IPS-15b (cell line): ENCODE data around the gene SLC28A2.

ENCODE experiments used
- H3K27me3 ChIP-seq: one replicate; pipeline ENCODE4 v1.6.1; 2013; ENCODE audit warnings: low read length; ENCODE audit not compliant: control insufficient read depth, insufficient read depth
- H3K36me3 ChIP-seq: one replicate; pipeline ENCODE4 v1.6.1; 2013; ENCODE audit warnings: low read length; ENCODE audit not compliant: control insufficient read depth, insufficient read depth
- H3K4me1 ChIP-seq: one replicate; pipeline ENCODE4 v1.6.1; 2013; ENCODE audit warnings: mild to moderate bottlenecking, low read length; ENCODE audit not compliant: control insufficient read depth, insufficient read depth
- H3K4me3 ChIP-seq: one replicate; pipeline ENCODE4 v1.5.1; 2013; ENCODE audit warnings: low read depth, low read length
- H3K9ac ChIP-seq: one replicate; pipeline ENCODE4 v1.6.1; 2013; ENCODE audit warnings: low read depth, mild to moderate bottlenecking, low read length
- H3K9me3 ChIP-seq: one replicate; pipeline ENCODE4 v1.6.1; 2013; ENCODE audit warnings: mild to moderate bottlenecking, low read length; ENCODE audit not compliant: control insufficient read depth, insufficient read depth

The SLC28A2 gene, protein sequence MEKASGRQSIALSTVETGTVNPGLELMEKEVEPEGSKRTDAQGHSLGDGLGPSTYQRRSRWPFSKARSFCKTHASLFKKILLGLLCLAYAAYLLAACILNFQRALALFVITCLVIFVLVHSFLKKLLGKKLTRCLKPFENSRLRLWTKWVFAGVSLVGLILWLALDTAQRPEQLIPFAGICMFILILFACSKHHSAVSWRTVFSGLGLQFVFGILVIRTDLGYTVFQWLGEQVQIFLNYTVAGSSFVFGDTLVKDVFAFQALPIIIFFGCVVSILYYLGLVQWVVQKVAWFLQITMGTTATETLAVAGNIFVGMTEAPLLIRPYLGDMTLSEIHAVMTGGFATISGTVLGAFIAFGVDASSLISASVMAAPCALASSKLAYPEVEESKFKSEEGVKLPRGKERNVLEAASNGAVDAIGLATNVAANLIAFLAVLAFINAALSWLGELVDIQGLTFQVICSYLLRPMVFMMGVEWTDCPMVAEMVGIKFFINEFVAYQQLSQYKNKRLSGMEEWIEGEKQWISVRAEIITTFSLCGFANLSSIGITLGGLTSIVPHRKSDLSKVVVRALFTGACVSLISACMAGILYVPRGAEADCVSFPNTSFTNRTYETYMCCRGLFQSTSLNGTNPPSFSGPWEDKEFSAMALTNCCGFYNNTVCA

DNA sequence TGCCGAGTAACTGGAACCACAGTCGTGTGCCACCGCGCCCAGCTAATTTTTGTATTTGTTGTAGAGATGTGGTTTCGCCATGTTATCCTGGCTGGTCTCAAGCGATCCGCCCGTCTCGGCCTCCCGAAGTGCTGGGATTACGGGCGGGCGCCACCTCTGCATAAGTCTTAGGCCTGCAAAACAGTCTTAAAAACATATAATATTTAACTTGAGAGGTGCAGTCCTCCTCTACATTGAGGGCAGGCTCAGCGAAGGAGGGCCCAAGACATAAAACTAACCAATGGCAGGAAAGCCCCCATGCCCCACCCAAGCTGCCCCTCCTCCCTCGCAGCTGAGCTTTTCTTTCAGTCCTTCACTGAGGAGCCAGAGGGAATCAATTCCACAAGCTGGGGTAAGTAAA is at the start of gene SLC28A2:
Gene SLC28A2, plus strand, starts transcription at position 347 of the 400 bp plus-strand sequence. CDS start 982 bp downstream, outside the sequence.
- Histone ChIP-seq H3K4me3 (no peak within 1 kb of the TSS), H3K9ac (no peak within 1 kb of the TSS), H3K36me3 (no peaks in the 10 kb centered on the region), H3K4me1 (no peaks in the 10 kb centered on the region), H3K9me3 (no peaks in the 10 kb centered on the region), H3K27me3 (no peaks in the 10 kb centered on the region)

DNA sequence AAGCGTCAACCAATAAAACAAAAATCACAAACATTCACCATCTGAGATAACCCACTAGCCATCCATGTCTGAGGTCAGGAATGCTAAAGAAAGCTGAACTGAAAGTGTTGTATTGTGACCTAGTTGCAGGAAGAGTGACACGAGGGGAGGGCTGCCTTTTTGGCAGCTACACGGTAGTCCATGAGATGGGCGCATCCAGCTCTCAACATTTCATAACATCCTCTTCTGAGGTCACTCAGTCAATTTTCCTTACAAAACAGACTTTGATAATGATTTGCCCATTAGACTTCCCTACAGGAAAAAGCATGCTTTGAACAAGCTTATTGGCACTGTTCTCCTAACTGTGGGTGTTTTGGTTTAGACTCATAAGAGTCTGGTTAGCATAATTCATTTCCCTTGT is 48.9 kb upstream of the SLC28A2 start:
- no peak overlapping the region for H3K9ac ChIP-seq
- H3K27me3 ChIP-seq, result no peaks in the 10 kb centered on the region
- H3K4me1 ChIP-seq, result no peaks in the 10 kb centered on the region
- no peak overlapping the region for H3K4me3 ChIP-seq
- H3K36me3 ChIP-seq, result no peaks in the 10 kb centered on the region
- no peaks in the 10 kb centered on the region for H3K9me3 ChIP-seq

DNA sequence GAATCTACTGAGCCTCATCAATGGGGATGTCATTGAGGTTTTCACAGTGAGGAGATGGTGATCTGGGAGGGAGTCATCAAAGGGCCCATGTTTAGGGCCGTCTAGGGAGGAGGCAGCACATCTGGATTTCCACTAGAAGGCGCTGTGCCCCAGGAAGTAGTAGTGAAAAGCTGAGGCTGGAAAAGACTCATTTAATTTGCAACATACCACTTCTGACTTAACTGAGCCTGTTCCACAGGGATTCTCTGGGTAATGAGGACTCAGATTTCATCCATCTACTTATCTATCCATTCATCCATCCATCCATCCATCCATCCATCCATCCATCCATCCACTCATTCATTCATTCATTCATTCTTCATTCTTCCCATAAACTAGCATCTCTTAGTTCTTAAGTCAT is 46.8 kb upstream of the SLC28A2 start:
- Histone ChIP-seq H3K27me3 (no peaks in the 10 kb centered on the region), H3K9me3 (no peaks in the 10 kb centered on the region), H3K36me3 (no peaks in the 10 kb centered on the region), H3K9ac (no peak overlapping the region), H3K4me3 (no peak overlapping the region), H3K4me1 (no peaks in the 10 kb centered on the region)

DNA sequence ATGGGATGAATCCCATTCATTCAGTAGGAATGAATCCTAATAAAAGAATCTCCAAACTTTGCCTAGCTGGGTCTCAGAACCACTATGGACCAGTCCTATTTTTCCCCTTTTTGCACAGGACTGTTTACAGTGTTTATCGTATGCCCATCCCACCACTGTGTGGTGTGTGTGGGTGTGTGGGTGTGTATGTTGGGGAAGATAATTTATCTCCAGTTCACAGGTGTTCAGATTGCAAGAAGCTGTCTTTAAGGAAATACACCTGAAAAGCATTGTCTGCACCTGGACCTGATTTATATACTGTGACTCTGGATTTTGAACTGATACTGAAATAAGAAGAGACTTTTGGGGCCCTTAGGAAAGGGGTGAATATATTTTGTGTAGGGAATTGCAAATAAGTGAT is 39.5 kb upstream of the SLC28A2 start:
- H3K36me3 ChIP-seq, result no peaks in the 10 kb centered on the region
- H3K9me3 ChIP-seq, result no peaks in the 10 kb centered on the region
- H3K4me3 ChIP-seq, result no peak overlapping the region
- H3K9ac ChIP-seq, result no peak overlapping the region
- no peaks in the 10 kb centered on the region for H3K4me1 ChIP-seq
- no peaks in the 10 kb centered on the region for H3K27me3 ChIP-seq

DNA sequence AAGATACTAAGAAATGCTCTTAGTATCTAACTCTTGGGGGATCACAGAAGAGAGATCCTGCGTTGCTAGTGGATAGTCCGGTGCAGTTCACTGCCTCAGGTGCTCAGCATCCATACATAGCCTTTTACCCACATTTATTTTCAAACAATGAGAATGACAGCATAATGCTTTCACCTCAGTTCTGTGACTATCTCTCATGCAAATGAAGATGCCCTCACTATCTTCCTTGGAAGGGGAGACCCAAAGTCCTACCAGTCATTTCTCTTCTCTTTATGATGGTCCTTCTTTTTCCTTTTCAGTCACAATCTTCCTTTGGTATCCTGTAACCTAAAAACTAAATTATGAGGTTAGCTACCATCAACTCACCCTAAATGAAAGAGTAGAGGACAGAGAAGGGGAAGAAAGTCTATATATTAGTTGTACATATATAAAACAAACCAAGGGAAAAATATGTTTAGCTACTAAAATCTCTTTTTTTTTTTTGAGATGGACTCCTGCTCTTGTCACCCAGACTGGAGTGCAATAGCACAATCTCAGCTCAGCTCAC is 30.9 kb upstream of the SLC28A2 start:
- no peaks in the 10 kb centered on the region for H3K4me1 ChIP-seq
- H3K4me3 ChIP-seq, result no peak overlapping the region
- no peaks in the 10 kb centered on the region for H3K27me3 ChIP-seq
- H3K9me3 ChIP-seq, result no peaks in the 10 kb centered on the region
- no peaks in the 10 kb centered on the region for H3K36me3 ChIP-seq
- no peak overlapping the region for H3K9ac ChIP-seq

DNA sequence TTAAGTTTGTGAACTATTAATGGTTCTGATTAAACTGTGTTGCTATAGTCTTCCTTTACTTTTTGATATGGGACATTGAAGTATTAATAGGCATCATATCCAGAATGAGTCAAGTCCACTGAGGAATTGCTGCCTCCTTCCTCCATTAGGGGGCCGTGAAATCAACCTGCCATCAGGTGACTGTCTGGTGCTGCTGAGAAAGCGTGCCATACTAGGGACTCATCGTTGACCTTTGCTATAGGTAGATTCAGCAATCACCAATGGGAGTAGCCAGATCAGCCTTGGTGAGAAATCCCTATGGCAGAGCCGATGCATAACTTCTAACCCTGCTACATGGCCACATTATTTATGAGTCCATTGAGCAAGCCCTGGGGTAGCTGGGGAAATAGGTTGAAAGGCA is 30.1 kb upstream of the SLC28A2 start:
- no peak overlapping the region for H3K9ac ChIP-seq
- no peaks in the 10 kb centered on the region for H3K27me3 ChIP-seq
- no peak overlapping the region for H3K4me3 ChIP-seq
- no peaks in the 10 kb centered on the region for H3K4me1 ChIP-seq
- H3K36me3 ChIP-seq, result no peaks in the 10 kb centered on the region
- H3K9me3 ChIP-seq, result no peaks in the 10 kb centered on the region

DNA sequence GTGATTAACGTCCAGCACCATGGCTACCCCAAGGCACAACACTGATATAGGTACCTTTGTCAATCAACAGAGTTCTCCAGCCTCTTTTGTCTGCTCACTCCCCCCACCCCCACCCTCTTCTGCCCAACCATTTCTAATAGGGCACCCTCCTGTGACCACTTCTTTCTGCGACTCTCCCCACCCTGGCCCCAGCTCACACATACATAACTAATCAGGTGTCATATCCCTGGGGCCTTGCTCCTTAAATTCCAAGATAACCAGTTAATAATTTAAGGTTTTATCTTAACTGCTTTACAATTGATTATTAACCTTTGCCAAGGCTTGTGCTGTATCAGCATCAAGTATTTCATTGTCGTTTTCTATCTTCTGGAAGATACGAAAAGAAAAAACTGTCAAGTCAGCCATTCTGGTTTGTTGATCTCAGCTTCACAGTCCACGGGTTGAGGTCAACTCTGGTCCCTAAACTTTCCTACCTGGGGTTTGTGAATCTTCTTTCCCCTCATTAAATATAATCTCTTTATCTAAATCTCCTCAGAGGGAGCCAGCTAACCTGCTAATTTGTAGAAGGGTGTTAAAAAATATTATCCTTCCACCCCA is 27.3 kb upstream of the SLC28A2 start:
- no peak overlapping the region for H3K4me3 ChIP-seq
- H3K36me3 ChIP-seq, result no peaks in the 10 kb centered on the region
- no peaks in the 10 kb centered on the region for H3K27me3 ChIP-seq
- H3K4me1 ChIP-seq, result no peaks in the 10 kb centered on the region
- no peak overlapping the region for H3K9ac ChIP-seq
- no peaks in the 10 kb centered on the region for H3K9me3 ChIP-seq

DNA sequence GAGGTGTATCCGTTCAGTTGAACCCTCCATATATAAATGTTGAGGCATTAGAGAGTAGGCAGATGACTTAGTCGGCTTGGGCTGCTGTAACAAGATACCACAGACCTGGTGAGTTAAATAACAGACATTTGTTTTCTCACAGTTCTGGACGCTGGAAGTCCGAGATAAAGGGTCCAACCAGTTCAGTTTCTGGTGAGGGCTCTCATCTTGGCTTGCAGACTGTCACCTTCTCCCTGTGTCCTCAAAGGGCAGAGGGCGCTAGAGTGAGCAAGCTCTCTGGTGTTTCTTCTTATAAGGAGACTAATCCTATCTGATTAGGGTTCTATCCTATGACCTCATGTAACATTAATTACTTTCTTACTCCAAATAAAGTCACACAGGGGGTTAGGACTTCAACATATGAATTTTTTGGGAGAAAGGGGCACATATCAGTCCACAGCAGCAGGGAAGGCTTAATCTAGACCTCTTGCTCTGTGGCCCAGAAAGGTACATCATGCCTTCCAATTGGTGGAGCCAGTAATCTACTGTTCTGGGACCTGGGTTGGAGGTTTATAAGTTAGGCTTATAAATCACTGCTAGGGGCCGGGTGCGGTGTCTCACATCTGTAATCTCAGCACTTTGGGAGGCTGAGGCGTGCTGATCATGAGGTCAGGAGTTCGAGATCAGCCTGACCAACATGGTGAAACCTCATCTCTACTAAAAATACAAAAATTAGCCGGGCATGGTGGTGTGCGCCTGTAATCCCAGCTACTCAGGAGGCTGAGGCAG is 26.3 kb upstream of the SLC28A2 start:
- no peaks in the 10 kb centered on the region for H3K27me3 ChIP-seq
- H3K4me3 ChIP-seq, result no peak overlapping the region
- no peaks in the 10 kb centered on the region for H3K9me3 ChIP-seq
- H3K4me1 ChIP-seq, result no peaks in the 10 kb centered on the region
- H3K36me3 ChIP-seq, result no peaks in the 10 kb centered on the region
- no peak overlapping the region for H3K9ac ChIP-seq

DNA sequence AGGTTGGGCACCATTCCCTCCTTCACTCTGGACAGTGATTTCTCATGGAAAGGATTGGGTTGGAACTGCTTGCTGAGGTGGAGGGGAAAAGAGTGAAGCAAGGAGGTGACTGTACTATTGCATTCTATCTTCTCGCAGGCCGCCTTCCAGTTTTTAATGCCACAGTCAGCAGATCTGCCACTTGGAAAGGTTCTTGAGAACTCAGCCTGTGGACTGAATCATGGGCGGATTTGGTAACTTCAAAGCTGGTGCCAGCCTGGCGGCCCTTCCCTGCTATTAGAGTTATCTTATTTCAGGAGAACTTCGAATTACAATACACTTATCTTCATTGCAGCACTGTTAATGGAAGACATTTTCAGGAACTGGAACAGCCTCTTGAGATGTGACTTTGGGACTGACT is 23.1 kb upstream of the SLC28A2 start:
- no peaks in the 10 kb centered on the region for H3K27me3 ChIP-seq
- H3K9me3 ChIP-seq, result no peaks in the 10 kb centered on the region

DNA sequence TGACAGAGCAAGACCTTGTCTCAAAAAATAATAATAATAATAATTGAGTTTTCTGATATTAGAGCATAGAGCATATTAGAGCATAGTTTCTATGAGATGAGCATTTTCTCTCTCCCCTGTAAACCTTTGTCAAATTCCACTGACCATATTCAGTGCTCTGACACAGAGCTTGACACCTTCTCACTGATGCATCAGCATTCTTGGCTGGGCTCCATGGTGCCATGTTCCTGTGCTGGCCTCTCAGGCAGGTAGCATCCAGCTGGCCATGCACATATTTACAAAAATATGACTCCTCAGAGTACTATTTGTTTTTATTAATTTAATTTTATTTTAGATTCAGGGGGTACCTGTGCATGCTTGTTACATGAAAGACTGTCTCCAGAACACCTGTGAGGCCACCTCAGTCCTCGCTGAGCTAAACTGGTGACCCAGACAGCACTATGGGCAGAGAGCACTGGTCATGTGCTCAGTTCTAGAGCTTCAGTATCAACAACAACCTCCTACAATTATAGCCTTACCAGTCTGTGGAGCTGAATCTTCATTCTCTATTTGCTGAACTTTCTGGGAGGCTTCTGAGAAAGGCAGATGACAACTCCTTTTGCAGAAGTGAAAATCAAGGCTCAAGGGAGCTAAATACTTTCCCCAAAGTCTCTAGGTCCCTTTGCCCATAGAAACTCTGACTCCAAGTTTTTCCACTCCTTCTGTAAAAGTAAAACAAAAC is 21.6 kb upstream of the SLC28A2 start:
- Histone ChIP-seq H3K9me3 (no peaks in the 10 kb centered on the region), H3K27me3 (no peaks in the 10 kb centered on the region), H3K4me3 (no peak overlapping the region)

More for the DNA sequence above, 23.1 kb upstream of the SLC28A2 start:
- Histone ChIP-seq H3K4me3 (no peak overlapping the region), H3K4me1 (no peaks in the 10 kb centered on the region), H3K9ac (no peak overlapping the region), H3K36me3 (no peaks in the 10 kb centered on the region)

DNA sequence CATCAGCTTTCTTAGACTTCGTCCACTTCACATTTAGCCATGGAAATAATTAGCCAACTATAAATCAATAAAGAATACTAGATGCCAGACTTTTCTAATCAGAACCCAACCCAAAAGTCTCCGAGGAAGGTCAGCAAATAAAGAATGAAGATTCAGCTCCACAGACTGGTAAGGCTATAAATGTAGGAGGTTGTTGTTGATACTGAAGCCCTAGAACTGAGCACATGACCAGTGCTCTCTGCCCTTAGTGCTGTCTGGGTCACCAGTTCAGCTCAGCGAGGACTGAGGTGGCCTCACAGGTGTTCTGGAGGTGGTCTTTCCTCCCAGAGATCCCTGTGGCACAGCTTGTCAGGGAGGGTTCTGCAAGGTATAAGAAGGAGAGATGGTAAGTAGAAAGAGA is 20.9 kb upstream of the SLC28A2 start:
- no peak overlapping the region for H3K4me3 ChIP-seq
- H3K4me1 ChIP-seq, result no peaks in the 10 kb centered on the region
- no peaks in the 10 kb centered on the region for H3K9me3 ChIP-seq
- H3K36me3 ChIP-seq, result no peaks in the 10 kb centered on the region
- no peaks in the 10 kb centered on the region for H3K27me3 ChIP-seq
- H3K9ac ChIP-seq, result no peak overlapping the region

More for the DNA sequence above, 21.6 kb upstream of the SLC28A2 start:
- Histone ChIP-seq H3K9ac (no peak overlapping the region), H3K4me1 (no peaks in the 10 kb centered on the region), H3K36me3 (no peaks in the 10 kb centered on the region)
